ENCODE measurements around the gene ARHGDIG.

GRCh38 chr16:284204-285120 lies 4.1 kb downstream of the ARHGDIG start:
- TF ChIP-seq, protein P1, sequence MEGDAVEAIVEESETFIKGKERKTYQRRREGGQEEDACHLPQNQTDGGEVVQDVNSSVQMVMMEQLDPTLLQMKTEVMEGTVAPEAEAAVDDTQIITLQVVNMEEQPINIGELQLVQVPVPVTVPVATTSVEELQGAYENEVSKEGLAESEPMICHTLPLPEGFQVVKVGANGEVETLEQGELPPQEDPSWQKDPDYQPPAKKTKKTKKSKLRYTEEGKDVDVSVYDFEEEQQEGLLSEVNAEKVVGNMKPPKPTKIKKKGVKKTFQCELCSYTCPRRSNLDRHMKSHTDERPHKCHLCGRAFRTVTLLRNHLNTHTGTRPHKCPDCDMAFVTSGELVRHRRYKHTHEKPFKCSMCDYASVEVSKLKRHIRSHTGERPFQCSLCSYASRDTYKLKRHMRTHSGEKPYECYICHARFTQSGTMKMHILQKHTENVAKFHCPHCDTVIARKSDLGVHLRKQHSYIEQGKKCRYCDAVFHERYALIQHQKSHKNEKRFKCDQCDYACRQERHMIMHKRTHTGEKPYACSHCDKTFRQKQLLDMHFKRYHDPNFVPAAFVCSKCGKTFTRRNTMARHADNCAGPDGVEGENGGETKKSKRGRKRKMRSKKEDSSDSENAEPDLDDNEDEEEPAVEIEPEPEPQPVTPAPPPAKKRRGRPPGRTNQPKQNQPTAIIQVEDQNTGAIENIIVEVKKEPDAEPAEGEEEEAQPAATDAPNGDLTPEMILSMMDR (conservative IDR thresholded peaks at IDR 0.05; ENCODE audit: low read length): no peak
- no peak for TF ChIP-seq EZH2phosphoT487 (IDR thresholded peaks at IDR 0.05; ENCODE audit: borderline replicate concordance, low read depth, low read length)
